Colon (tissue), 2 donors: ENCODE results near the gene PIK3CD.

Experiments used
- FAIRE-seq: peaks from 2 replicates; lab custom pipeline; 2012; peaks lifted over from hg19 to GRCh38; lab: Jason Lieb, UNC
- donor health status: control.
- donor health status: control.

The PIK3CD gene

GRCh38 chr1:9651565-9652378, at the start of gene PIK3CD:
TSS of gene PIK3CD (plus strand) at chr1:9651731. CDS start at chr1:9710456, 58,725 bp downstream.
- no peak for FAIRE-seq

DNA sequence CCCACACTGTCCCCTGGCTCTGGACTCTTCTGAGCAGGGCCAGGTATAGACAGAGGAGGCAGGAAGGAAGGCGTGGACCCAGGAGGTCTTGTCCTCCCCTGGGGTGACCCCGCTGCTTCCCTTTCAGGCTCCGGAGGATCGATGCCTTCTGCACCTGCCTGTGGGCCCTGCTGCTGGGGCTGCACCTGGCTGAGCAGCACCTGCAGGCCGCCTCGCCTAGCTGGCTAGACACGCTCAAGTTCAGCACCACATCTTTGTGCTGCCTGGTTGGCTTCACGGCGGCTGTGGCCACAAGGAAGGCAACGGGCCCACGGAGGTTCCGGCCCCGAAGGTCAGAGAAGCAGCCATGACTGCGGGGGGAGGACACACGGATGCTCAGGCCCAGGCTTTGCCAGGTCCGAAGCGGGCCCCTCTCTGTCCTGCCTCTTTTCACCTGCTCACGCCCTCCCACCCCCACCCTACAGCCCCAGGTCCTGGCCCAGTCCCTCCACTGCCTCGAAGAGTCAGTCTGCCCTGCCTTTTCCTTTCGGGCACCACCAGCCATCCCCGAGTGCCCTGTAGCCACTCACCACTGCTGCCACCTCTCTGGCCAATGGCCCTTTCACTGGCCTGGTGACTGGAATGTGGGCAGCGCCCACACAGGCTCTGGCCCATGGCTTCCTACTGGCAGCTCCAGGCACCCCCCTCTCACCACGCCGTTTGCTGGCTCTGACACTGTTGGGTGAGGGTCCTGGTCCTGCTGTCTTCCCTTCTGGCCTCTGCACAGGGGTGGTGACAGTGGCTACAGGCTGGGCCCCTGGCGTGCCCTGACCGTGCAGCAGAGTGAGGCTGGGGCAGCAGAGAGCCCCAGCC, 49.4 kb upstream of the PIK3CD start:
- FAIRE-seq = no peak

GRCh38 chr1:9602794-9603167, 48.8 kb upstream of the PIK3CD start:
- no peak for FAIRE-seq

DNA sequence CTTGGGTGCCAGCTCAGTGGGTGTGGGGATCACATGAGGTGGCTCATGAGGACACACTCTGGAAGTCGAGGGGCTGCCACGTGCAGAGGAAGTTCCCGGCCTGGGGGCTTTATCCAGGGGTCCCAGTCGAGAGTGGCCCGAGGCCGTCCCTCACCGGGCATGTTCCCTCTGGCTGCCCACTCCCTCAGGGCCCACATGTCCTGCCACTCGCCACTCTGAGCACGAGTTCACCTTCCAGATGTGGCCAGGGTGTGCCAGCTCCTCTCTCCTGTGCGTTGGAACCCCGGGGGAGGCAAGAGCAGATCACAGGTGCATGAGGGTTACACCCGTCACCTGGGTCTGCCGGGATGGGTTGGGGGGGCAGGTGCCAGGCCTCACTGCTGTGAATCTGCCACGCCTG, 48.2 kb upstream of the PIK3CD start:
- no peak for FAIRE-seq

- no peak for FAIRE-seq
Measured at GRCh38 chr1:9603766-9604753, 47.5 kb upstream of the PIK3CD start.

DNA sequence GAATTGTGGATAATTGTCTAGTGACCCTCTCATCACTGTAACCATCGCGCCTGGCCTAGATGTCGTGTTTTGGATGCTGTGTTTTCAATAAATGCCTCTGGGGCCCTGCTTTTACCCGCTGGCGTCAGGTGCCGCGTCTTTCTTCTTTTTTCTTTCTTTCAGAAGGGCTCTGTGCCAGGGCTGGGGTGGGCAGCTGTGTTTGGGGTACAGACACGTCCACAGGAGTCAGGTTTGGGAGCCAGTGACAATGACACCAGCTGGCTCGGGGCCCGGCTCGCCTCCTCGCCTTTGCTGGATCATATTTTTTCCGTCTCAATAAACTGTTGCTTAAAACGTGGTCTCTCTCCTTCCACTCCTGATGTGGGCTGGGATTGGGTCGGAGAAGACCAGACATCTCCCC, 46.7 kb upstream of the PIK3CD start:
- FAIRE-seq = no peak

DNA sequence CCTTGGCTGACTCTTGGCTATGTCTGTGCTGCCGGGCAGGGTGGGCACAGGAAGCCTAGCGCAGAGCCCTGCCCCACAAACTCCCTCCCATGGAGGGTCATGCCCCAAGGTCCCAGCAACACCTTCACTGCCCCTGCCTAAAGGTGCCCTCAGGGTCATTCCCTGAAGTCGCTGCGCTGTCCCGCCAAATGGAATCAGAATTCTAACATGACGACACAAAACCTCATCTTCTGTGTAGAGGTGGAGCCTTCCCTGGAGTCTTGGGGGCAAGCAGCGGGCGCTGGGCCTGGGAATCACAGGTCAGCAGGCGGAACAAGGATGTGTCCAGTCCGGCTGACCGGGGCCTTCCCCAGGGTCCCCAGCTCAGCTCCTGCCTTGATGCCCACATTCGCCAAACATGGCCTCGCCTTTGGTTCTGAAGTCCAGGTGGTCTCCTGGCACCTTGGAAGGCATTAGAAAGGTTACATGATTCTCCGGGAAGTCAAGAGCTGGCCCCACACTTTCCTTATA, 45.5 kb upstream of the PIK3CD start:
- no peak for FAIRE-seq

DNA sequence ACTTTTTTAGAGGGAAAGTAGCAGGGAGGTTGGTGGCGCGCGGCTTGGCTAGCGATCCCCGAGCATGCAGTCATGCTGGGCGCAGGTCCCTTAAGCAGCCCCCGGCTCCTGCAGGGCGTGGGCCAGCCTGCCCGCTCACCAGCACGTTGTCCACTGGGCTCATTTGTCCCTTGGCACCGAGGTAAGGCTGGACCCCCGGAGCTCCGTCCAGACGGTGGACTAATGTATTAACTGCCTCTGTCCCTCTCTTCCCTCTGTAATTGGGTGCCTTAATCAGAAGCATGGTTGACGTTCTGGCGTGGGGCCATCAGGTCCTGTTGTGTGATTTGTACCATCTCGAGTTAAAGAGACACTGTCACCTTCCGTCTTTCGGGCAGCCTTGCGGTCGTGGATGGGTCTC, 45.1 kb upstream of the PIK3CD start:
- FAIRE-seq = no peak

- no peak for FAIRE-seq
Measured at GRCh38 chr1:9606948-9607347, 44.6 kb upstream of the PIK3CD start.

DNA sequence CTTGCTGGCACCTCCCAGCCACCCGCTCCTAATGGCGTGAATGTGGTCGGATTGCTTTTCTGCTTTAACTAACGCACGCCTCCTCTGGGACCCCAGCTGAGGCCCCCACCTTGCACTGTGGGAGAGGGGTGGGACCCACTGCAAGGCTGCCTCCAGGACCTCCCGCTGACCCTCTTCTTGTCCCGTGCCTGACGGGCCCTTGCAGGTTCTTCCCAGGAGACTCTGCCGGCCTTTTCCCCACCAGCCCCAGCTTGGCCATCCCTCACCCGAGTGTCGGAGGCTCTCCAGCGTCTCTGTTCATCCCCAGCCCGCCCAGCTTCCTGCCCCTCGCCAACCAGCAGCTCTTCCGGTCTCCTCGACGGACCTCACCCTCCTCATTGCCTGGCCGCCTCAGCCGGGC, 44.2 kb upstream of the PIK3CD start:
- no peak for FAIRE-seq

GRCh38 chr1:9609998-9610397, 41.5 kb upstream of the PIK3CD start:
- FAIRE-seq = no peak

DNA sequence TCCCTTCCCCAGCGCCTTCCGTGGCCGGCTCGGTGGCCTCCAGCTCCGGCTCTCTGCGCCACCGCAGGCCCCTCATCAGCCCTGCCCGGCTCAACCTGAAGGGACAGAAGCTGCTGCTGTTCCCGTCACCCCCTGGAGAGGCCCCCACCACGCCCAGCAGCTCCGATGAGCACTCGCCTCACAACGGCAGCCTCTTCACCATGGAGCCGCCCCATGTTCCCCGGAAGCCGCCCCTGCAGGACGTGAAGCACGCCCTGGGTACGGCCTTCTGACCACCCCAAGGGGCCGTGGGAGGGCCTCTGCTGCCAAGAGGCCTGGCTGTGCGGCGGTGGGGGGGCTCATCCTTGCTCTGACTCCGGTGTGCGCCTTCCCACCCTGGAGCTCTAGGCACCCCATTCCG, 41.0 kb upstream of the PIK3CD start:
- no peak for FAIRE-seq

GRCh38 chr1:9611716-9612115, 39.8 kb upstream of the PIK3CD start:
- no peak for FAIRE-seq

DNA sequence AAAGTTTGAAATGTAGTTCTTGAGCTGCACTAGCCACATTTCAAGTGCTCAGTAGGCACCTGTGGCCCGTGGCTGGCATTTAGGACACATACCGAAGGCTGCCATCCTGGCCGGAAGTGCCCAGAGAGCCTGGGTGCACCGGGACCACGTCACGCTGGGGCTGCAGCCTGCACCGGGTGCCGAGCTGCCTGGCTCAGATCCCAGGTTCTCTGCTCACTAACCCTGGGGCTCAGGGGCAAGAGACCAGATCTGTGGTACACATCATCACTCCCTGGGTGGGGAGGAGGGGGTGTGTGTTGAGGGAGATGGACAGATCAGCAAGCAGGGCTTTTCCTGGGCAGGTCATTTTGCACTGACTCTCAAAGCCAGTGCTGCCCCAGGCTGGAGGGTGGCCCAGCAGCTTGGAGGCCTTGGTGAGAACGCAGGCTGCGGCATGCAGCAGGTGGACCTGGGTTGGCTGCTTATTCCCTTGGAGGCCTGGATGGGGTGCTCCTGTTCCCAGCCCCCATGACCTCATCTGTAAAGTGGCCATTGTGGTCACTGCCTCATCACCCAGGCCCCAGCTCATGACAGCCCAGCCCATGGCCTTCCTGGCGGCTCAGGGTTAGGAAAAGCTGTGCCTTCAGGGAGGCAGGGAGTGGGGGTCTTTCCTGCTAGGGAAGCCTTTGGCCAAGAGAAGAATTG, 39.2 kb upstream of the PIK3CD start:
- FAIRE-seq = no peak

GRCh38 chr1:9612871-9613624, 38.5 kb upstream of the PIK3CD start:
- FAIRE-seq = no peak

DNA sequence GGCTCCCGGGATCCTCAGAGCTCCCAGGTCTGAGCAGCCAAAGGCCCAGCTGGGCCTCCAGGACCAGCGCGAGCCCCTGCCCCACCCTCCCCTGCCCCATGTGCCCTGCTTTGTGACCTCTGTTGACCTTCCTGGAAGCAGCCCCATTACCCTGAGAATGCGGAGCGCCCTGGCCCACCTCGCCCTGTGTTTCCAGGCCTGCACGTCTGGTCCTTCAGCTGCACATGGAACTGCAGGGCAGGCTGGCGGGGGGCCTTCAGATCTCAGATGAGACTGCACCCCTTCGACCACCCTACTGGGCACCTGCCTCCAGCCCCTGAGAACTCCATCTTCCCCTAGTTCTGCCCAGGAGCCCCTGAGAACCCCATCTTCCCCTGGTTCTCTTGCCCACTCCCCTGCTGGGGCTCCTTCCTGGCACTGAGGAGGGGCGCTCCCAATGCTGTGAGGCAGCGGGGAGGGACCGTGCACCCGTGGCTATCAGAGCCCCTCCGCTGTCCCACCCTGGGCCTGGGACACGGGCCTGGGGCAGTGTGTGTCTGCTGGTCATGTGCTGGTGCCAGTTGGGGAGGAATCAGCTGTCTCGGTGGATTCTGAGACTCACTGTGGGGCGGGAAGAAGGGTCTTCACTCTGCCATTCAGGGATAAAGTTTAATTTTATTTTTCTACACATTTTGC, 37.8 kb upstream of the PIK3CD start:
- no peak for FAIRE-seq

DNA sequence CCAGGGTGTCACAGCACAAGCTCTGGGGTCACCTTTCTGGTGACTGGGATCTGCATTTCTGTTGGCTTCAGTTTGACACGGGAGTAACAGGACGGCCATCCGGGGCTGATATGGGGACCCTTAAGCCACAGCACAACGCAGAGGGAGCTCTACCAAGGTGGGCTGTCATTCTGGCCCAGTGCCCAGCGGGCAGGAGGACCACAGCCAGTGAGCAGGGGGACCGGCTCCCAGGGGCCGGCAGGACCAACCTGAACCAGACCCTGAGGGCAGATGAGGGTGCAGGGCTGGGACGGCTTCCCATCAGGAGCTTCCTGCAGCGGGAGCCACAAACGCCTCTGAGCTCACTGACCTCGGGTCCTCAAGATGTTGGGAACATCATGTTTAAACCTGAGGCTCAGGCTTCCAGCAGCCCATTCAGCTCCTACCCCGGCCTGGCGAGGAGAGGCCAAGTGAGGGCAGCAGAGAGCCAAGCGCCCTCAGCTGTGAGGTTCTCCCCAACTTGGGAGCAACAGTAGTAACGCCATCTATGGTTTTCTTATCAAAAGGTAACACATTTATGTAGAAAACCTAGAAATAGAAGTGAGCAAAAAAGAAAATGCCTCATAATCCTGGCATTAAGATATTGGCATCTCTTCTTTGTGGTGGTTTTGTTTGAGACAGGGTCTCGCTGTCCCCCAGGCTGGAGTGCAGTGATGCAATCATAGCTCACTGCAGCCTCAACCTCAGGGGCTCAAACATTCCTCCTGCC, 36.0 kb upstream of the PIK3CD start:
- no peak for FAIRE-seq

GRCh38 chr1:9618909-9619679, 32.4 kb upstream of the PIK3CD start:
- FAIRE-seq = no peak

DNA sequence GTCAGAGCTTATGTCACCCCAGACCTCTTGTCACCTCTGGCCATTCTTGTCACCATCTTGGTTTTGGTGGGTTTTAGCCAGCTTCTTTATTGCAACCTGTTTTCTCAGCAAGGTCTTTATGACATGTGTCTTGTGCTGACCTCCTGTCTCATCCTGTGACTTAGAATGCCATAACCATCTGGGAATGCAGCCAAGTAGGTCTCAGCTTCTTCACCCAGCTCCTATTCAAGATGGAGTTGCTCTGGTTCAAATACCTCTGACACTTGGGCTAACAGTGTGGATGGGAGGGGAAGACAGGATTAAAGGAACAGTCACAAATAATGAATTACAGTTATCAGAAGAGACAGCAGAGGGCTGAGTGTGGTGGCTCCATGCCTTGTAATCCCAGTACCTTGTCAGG, 30.5 kb upstream of the PIK3CD start:
- FAIRE-seq = no peak
